Fibroblast of mammary gland (primary cell): ENCODE measurements around the gene PCK1.

Experiments
- DNase-seq: peaks from one replicate; pipeline ENCODE4 v3.0.0-alpha.2; 2010; ENCODE audit warnings: low read depth
- H3K4me3 ChIP-seq: 2 replicates; pipeline ENCODE4 v1.5.1; 2011; ENCODE audit warnings: low read depth, mild to moderate bottlenecking, low read length, moderate library complexity; ENCODE audit not compliant: control insufficient read depth
- CTCF ChIP-seq: conservative IDR thresholded peaks from 2 replicates; pipeline ENCODE4 v1.5.1; 2011; ENCODE audit warnings: low read depth, low read length, inconsistent platforms; ENCODE audit not compliant: control insufficient read depth, insufficient read depth

Gene PCK1

GRCh38 chr20:57609086-57609841, 48.4 kb downstream of the PCK1 start:
- no peak overlapping the region for H3K4me3 ChIP-seq
- TF ChIP-seq CTCF, result no peak
- DNase-seq, result no peak

DNA sequence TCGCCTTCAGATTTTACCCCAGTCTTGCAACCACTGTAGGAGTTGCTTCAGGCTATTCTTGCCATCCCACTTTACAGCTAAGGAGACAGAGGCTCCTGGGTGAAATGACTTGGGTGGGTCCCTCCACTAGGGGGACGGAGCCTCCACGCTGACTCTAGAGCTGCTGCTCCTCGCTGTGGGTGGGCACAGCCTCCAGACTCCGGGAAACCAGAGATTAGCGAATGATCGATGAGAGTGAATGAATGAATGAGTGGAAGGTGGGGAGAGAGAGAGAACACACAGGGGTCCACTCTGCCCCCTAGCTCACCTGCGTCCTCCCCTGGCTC, 48.9 kb downstream of the PCK1 start:
- TF ChIP-seq CTCF, result no peak
- DNase-seq, result no peak

DNA sequence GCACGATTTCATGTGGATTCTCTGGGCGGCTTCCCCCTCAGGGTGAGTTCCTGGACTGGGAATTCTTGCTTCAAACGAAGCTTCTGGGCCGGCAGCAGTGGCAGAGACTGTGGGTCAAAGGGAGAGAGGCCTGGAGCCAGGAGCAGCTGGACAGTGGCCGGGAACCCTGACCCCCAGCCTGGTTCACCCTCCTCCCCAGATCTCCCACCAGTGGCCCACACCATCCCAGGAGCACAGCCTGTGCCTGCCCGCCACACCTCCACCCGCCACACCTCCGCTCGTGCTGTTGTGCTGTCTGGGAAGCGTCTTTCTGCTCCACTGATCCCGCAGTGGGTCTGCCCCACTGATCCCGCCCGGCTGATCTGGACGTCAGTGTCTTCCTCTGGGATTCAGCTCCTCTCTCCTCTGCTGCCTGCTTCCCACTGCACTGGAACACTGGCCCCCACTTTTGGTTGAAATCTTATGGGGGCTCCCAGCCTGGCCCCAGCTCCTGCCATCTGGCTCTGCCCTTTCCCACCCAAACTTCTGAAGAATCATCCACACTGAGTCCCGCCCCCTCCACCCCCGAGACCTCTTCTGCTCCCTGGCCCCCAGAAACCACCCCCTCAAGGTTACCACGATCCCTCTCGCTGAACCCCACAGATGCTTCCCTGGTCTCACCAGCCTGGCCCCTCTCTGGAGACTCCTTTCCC, 49.5 kb downstream of the PCK1 start:
- no peak overlapping the region for H3K4me3 ChIP-seq
- no peak for DNase-seq
- TF ChIP-seq CTCF, result no peak

More for the DNA sequence above, 48.9 kb downstream of the PCK1 start:
- H3K4me3 ChIP-seq, result no peak overlapping the region

- no peak for DNase-seq
- H3K4me3 ChIP-seq, result no peak overlapping the region
- TF ChIP-seq CTCF, result no peak
Observed at GRCh38 chr20:57611586-57612311, 50.8 kb downstream of the PCK1 start.

GRCh38 chr20:57612436-57612835, 51.5 kb downstream of the PCK1 start:
- no peak overlapping the region for H3K4me3 ChIP-seq
- DNase-seq, result no peak
- TF ChIP-seq CTCF, result no peak

DNA sequence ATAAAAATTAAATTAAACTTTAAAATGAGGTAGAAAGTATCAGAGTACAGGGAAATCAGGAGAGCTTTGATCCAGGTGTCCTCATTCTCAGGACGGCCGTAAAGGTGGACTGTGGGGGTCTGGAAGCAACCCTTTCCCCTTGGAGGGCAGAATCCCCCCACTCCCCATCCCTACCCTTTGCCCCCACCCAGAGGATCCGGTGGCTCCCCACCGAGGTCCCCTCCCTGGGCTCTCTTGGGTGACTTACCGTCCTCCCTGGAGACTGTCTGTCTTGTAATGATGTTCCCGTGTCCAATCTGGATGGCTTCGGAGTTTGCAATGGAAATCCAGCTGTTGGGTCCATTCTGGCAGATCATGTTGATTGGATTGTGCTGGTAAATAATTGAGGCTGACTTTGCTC, 52.0 kb downstream of the PCK1 start:
- TF ChIP-seq CTCF, result no peak
- DNase-seq, result no peak
- no peak overlapping the region for H3K4me3 ChIP-seq
